SKM-1 treated with dmso at 0.1 percent for 144 hours (cell line): ENCODE measurements around the gene AQP1.

Source experiments
- DNase-seq: peaks from one replicate; lab custom pipeline; 2025; ENCODE audit not compliant: unreplicated experiment; lab: John Stamatoyannopoulos, UW

AQP1 gene

GRCh38 chr7:30971440-30971839, 59.8 kb downstream of the AQP1 start:
- no peak for DNase-seq

GRCh38 chr7:30971840-30972563, 60.3 kb downstream of the AQP1 start:
- DNase-seq, result no peak

- DNase-seq, result no peak
These were observed 61.6 kb downstream of the AQP1 start for GRCh38 chr7:30973292-30973691.

GRCh38 chr7:30973791-30974604, 62.3 kb downstream of the AQP1 start:
- no peak for DNase-seq

GRCh38 chr7:30974605-30975255, 63.1 kb downstream of the AQP1 start:
- peak; percentile 38 for DNase-seq
